Mesothelial cell of epicardium (in vitro differentiated cells): ENCODE results near the gene FXYD7. TPM values are rescaled to one million over a fixed set of nuclear protein-coding genes. Genes with fewer than 3 reads are reported as not detected.
"Not testable (repeated sequence)": the region's sequence is repeated elsewhere in the genome, so short reads cannot be mapped to it uniquely, and the experiment has no call there.

Experiments used
- DNase-seq, 2 experiments: peaks; one replicate each; pipeline ENCODE4 v3.0.0; 2021; ENCODE audit warnings: low spot score in 2 of 2; ENCODE audit not compliant: unreplicated experiment in 2 of 2
- H3K27ac Mint-ChIP-seq: 2 replicates; pipeline ENCODE4 v1.8.0; 2021; ENCODE audit warnings: mixed read lengths
- H3K27me3 Mint-ChIP-seq: 2 replicates; pipeline ENCODE4 v1.8.0; 2021; ENCODE audit warnings: low read depth, mixed read lengths
- H3K36me3 Mint-ChIP-seq: 2 replicates; pipeline ENCODE4 v1.8.0; 2021; ENCODE audit warnings: mixed read lengths
- H3K4me1 Mint-ChIP-seq: 2 replicates; pipeline ENCODE4 v1.8.0; 2021; ENCODE audit warnings: mixed read lengths
- H3K4me3 Mint-ChIP-seq: 2 replicates; pipeline ENCODE4 v1.8.0; 2021; ENCODE audit warnings: mild to moderate bottlenecking, moderate library complexity, mixed read lengths
- H3K9me3 Mint-ChIP-seq: 2 replicates; pipeline ENCODE4 v1.8.0; 2021; ENCODE audit warnings: mixed read lengths
- CTCF ChIP-seq: fragments of 200-600 bp; sonication (generic); IDR thresholded peaks from one replicate; pipeline ENCODE4 v1.5.0; 2021; ENCODE audit warnings: antibody characterized with exemption; ENCODE audit not compliant: unreplicated experiment
- total RNA-seq: library from RNA; stranded (reverse); gene quantifications from 3 replicates; pipeline ENCODE4 v1.2.1, GENCODE V29; 2021

Gene FXYD7
- total RNA-seq, 1 donor from 2014 or later = 1.3 TPM

GRCh38 chr19:35149463-35149862, 6.4 kb downstream of the FXYD7 start:
- Mint-ChIP-seq H3K4me1 (peaks cover 29% of the 10 kb centered on the region), H3K27ac (no peak overlapping the region), H3K4me3 (no peak overlapping the region), H3K9me3 (no peaks in the 10 kb centered on the region), H3K27me3 (peaks cover 24% of the 10 kb centered on the region), H3K36me3 (no peaks in the 10 kb centered on the region)
- DNase-seq = no peak
- TF ChIP-seq CTCF = no peak

DNA sequence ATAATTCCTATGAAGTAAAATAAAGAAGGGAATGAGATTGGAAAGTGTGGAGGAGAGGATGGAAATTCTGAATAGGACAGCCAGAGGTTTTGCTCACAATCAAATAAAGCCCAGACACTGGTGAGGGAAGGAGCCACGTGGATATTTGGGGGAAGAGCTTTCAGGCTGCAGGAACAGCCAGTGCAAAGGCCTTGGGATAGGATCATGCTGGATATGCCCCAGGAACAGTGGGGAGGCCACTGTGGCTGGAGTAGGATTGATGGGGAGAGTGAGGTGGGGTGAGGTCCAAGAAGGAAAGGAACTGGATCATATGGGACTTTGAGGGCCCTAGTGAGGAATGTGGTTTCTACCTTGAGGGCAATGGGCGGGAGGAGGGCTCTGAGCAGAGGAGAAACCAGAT, 7.4 kb downstream of the FXYD7 start:
- Mint-ChIP-seq H3K36me3 (no peaks in the 10 kb centered on the region), H3K9me3 (no peaks in the 10 kb centered on the region), H3K27ac (no peak overlapping the region), H3K4me1 (peaks cover 30% of the 10 kb centered on the region), H3K27me3 (peaks cover 22% of the 10 kb centered on the region), H3K4me3 (no peak overlapping the region)
- no peak for DNase-seq
- no peak for TF ChIP-seq CTCF

- H3K4me3 Mint-ChIP-seq = no peak overlapping the region
- no peaks in the 10 kb centered on the region for H3K36me3 Mint-ChIP-seq
- H3K27me3 Mint-ChIP-seq = peaks cover 31% of the 10 kb centered on the region
- peaks cover 30% of the 10 kb centered on the region for H3K4me1 Mint-ChIP-seq
- TF ChIP-seq CTCF = no peak
- H3K9me3 Mint-ChIP-seq = no peaks in the 10 kb centered on the region
- DNase-seq = no peak
- H3K27ac Mint-ChIP-seq = no peak overlapping the region
These were observed 8.4 kb downstream of the FXYD7 start for GRCh38 chr19:35151273-35152065.

DNA sequence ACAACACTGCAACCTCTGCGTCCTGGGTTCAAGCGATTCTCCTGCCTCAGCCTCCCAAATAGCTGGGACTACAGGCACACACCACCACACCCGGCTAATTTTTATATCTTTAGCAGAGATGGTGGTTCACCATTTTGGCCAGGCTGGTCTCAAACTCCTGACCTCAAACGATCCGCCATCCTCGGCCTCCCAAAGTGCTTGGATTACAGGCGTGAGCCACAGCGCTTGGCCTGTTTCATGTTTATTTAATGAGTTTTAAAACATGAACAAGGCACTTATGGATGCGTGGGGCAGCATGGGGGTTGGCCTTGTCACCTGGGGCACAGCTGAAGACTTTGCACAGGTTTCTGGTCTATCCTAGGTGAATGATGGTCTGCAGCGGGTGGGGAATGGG, 10.1 kb downstream of the FXYD7 start:
- H3K4me3 Mint-ChIP-seq = peak overlapping the region; percentile 37
- H3K27ac Mint-ChIP-seq = not testable (repeated sequence)

GRCh38 chr19:35153701-35154524, 10.9 kb downstream of the FXYD7 start:
- Mint-ChIP-seq H3K27ac (no peak overlapping the region), H3K9me3 (no peaks in the 10 kb centered on the region), H3K36me3 (peaks cover 3% of the 10 kb centered on the region), H3K4me3 (peak overlapping the region; percentile 82), H3K27me3 (peaks cover 33% of the 10 kb centered on the region), H3K4me1 (peaks cover 30% of the 10 kb centered on the region)
- DNase-seq = peak; percentile 56 to 71
- peak; percentile 88 for TF ChIP-seq CTCF

More for the DNA sequence above, 10.1 kb downstream of the FXYD7 start:
- not testable (repeated sequence) for DNase-seq, H3K9me3 Mint-ChIP-seq, H3K36me3 Mint-ChIP-seq
- H3K4me1 Mint-ChIP-seq = peaks cover 30% of the 10 kb centered on the region
- H3K27me3 Mint-ChIP-seq = peaks cover 33% of the 10 kb centered on the region
